GM19452 (cell line): ENCODE results near the gene TOB2.
A peak's percentile ranks its signal among the peaks of the same experiment; 100 is the strongest.
"Not testable (repeated sequence)": the region's sequence is repeated elsewhere in the genome, so short reads cannot be mapped to it uniquely, and the experiment has no call there.

Experiments
- ATAC-seq: cut with Tn5 transposase; IDR thresholded peaks from one replicate; pipeline ENCODE4 v1.9.1; 2021; ENCODE audit not compliant: unreplicated experiment

Gene TOB2

GRCh38 chr22:41429951-41430332 lies 16.7 kb downstream of the TOB2 start:
- no peak for ATAC-seq

- no peak for ATAC-seq
Observed at GRCh38 chr22:41429232-41429950, 17.2 kb downstream of the TOB2 start.

GRCh38 chr22:41425660-41426365 lies 20.8 kb downstream of the TOB2 start:
- ATAC-seq = no peak

- ATAC-seq = no peak
Observed at GRCh38 chr22:41418717-41419116, 27.9 kb downstream of the TOB2 start.

- ATAC-seq = no peak
Observed at GRCh38 chr22:41417622-41418390, 28.8 kb downstream of the TOB2 start.

GRCh38 chr22:41415554-41415953 lies 31.0 kb downstream of the TOB2 start:
- no peak for ATAC-seq

GRCh38 chr22:41411021-41411851 lies 35.4 kb downstream of the TOB2 start:
- ATAC-seq = no peak

- no peak for ATAC-seq
Observed at GRCh38 chr22:41410311-41410751, 36.3 kb downstream of the TOB2 start.

GRCh38 chr22:41408665-41409064 lies 37.9 kb downstream of the TOB2 start:
- no peak for ATAC-seq

- no peak for ATAC-seq
Observed at GRCh38 chr22:41407433-41407832, 39.2 kb downstream of the TOB2 start.

- no peak for ATAC-seq
Observed at GRCh38 chr22:41406410-41406809, 40.2 kb downstream of the TOB2 start.

- ATAC-seq = no peak
Observed at GRCh38 chr22:41405588-41405987, 41.0 kb downstream of the TOB2 start.

GRCh38 chr22:41403532-41404318 lies 42.9 kb downstream of the TOB2 start:
- ATAC-seq = peak; percentile 86

GRCh38 chr22:41402851-41403250 lies 43.8 kb downstream of the TOB2 start:
- ATAC-seq = not testable (repeated sequence)

GRCh38 chr22:41401781-41402648 lies 44.6 kb downstream of the TOB2 start:
- ATAC-seq = no peak

GRCh38 chr22:41398921-41399320 lies 47.7 kb downstream of the TOB2 start:
- ATAC-seq = no peak

- ATAC-seq = no peak
Observed at GRCh38 chr22:41397143-41397811, 49.3 kb downstream of the TOB2 start.

- no peak for ATAC-seq
Observed at GRCh38 chr22:41395531-41396240, 50.9 kb downstream of the TOB2 start.
